Neural cell (in vitro differentiated cells): Measurements from ENCODE around the gene EPHX1.

Experiments
- EP300 ChIP-seq: fragments of 450-650 bp; conservative IDR thresholded peaks from 2 replicates; pipeline ENCODE4 v1.6.1; 2014; ENCODE audit warnings: antibody characterized with exemption, mild to moderate bottlenecking, moderate library complexity; ENCODE audit not compliant: poor library complexity, severe bottlenecking
- MXI1 ChIP-seq: fragments of 450-650 bp; conservative IDR thresholded peaks from 2 replicates; pipeline ENCODE4 v1.6.1; 2014; ENCODE audit warnings: antibody characterized with exemption, mild to moderate bottlenecking; ENCODE audit not compliant: poor library complexity, severe bottlenecking
- POLR2AphosphoS5 ChIP-seq: IDR thresholded peaks from 2 replicates; pipeline ENCODE4 v1.6.1; 2012
- RAD21 ChIP-seq: fragments of 450-650 bp; conservative IDR thresholded peaks from 2 replicates; pipeline ENCODE4 v1.6.1; 2014; ENCODE audit warnings: antibody characterized with exemption, mild to moderate bottlenecking, moderate library complexity
- TF ChIP-seq, protein P1 (sequence below): fragments of 450-650 bp; IDR thresholded peaks from 2 replicates; pipeline ENCODE4 v1.5.1; 2014; ENCODE audit warnings: antibody characterized with exemption, mild to moderate bottlenecking, moderate library complexity; ENCODE audit not compliant: poor library complexity, severe bottlenecking
- TF ChIP-seq, protein P2 (sequence below): IDR thresholded peaks from 2 replicates; pipeline ENCODE4 v1.6.1; 2012; ENCODE audit warnings: borderline replicate concordance

DNA sequence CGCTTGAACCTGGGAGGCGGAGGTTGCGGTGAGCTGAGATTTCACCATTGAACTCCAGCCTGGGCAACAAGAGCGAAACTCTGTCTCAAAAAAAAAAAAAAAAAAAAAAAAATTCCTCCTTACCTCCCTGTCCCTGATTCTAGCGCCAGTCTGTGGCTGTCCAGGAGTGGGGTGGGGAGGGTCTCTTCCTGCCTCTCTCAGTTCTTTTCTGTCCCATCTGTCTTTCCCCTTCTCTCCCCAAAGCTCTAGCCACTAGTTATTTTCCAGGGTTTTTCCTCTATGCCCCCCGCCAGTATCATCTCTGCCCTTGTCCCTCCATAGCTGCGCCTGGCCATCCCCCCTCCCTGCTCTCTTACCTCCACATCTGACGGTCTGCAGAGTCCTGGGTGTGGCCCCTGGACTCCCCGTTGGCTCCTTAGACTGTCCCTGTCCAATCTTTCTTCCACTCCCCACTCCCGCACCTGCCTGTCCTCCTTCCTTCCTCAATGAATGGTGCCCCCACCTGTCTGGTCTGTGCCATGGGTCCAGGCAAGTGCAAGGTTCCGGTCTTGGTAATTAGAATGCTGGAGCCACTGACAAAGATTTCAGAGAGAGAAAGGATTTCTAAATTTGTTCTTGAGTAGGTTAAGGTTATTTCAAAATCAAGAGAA is 73.8 kb downstream of the EPHX1 start:
- TF ChIP-seq, protein P1, sequence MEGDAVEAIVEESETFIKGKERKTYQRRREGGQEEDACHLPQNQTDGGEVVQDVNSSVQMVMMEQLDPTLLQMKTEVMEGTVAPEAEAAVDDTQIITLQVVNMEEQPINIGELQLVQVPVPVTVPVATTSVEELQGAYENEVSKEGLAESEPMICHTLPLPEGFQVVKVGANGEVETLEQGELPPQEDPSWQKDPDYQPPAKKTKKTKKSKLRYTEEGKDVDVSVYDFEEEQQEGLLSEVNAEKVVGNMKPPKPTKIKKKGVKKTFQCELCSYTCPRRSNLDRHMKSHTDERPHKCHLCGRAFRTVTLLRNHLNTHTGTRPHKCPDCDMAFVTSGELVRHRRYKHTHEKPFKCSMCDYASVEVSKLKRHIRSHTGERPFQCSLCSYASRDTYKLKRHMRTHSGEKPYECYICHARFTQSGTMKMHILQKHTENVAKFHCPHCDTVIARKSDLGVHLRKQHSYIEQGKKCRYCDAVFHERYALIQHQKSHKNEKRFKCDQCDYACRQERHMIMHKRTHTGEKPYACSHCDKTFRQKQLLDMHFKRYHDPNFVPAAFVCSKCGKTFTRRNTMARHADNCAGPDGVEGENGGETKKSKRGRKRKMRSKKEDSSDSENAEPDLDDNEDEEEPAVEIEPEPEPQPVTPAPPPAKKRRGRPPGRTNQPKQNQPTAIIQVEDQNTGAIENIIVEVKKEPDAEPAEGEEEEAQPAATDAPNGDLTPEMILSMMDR = no peak
- TF ChIP-seq POLR2AphosphoS5 (no peak), EP300 (no peak), MXI1 (no peak), RAD21 (no peak)
- TF ChIP-seq, protein P2, sequence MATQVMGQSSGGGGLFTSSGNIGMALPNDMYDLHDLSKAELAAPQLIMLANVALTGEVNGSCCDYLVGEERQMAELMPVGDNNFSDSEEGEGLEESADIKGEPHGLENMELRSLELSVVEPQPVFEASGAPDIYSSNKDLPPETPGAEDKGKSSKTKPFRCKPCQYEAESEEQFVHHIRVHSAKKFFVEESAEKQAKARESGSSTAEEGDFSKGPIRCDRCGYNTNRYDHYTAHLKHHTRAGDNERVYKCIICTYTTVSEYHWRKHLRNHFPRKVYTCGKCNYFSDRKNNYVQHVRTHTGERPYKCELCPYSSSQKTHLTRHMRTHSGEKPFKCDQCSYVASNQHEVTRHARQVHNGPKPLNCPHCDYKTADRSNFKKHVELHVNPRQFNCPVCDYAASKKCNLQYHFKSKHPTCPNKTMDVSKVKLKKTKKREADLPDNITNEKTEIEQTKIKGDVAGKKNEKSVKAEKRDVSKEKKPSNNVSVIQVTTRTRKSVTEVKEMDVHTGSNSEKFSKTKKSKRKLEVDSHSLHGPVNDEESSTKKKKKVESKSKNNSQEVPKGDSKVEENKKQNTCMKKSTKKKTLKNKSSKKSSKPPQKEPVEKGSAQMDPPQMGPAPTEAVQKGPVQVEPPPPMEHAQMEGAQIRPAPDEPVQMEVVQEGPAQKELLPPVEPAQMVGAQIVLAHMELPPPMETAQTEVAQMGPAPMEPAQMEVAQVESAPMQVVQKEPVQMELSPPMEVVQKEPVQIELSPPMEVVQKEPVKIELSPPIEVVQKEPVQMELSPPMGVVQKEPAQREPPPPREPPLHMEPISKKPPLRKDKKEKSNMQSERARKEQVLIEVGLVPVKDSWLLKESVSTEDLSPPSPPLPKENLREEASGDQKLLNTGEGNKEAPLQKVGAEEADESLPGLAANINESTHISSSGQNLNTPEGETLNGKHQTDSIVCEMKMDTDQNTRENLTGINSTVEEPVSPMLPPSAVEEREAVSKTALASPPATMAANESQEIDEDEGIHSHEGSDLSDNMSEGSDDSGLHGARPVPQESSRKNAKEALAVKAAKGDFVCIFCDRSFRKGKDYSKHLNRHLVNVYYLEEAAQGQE = no peak
